ENCODE results near the gene SEC24C. TPM values are rescaled to one million over a fixed set of nuclear protein-coding genes. Genes with fewer than 3 reads are reported as not detected.

SEC24C gene
- total and polyA plus RNA-seq, 2 of the 13 experiments (the other 11 are each of a cell fraction or from before 2014, with no cell fraction given), result 63.1 to 66.4 TPM

DNA sequence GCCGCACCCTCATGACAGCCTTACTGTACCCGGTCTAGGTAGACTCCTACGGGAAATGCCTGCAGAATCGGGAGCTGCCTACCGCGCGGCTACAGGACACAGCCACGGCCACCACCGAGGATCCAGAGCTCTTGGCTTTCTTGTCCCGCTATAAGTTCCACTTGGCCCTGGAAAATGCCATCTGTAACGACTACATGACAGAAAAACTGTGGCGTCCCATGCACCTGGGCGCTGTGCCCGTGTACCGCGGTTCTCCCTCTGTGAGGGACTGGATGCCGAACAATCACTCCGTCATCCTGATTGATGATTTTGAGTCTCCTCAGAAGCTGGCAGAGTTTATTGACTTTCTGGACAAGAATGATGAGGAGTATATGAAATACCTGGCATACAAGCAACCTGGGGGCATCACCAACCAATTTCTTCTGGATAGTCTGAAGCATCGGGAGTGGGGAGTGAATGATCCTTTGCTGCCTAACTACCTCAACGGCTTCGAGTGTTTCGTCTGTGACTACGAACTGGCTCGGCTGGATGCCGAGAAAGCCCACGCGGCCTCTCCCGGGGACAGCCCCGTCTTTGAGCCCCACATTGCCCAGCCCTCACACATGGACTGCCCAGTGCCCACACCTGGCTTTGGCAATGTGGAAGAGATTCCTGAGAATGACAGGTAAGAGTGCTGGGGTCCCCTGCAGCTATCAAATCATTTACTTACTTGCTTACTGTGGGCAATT, 29.1 kb downstream of the SEC24C start:
- no peak for DNase-seq (ENCODE audit: low spot score)
- peak overlapping the region; percentile 77 for H3K27ac ChIP-seq (ENCODE audit: extremely low read length, insufficient read depth, low read length)
- CTCF ChIA-PET (ENCODE audit: low intra/inter-chr PET ratio, low total read pairs), result no interaction called here
- POLR2A ChIA-PET, result interaction anchor here (1.1 to 3.3 kb wide), 8 partner anchors 9 to 67 kb away, joined by 3 to 31 read pairs (median 5); partner anchors contain the start of gene CHCHD1
- H3K9me3 ChIP-seq (ENCODE audit: low read length), result no peaks in the 10 kb centered on the region
- H3K4me2 ChIP-seq (ENCODE audit: low read depth, low read length), result peak overlapping the region; percentile 95
- BruUV-seq (replicated peaks), result TSS peak; percentile 34
- H3K4me1 ChIP-seq (ENCODE audit: insufficient read depth, low read length), result peaks cover 22% of the 10 kb centered on the region
- H3K9ac ChIP-seq (ENCODE audit: insufficient read depth, low read depth, low read length), result peak overlapping the region; percentile 80
- peaks cover 39% of the 10 kb centered on the region for H3K79me2 ChIP-seq (ENCODE audit: insufficient read depth, low read length)
- peaks cover 13 to 42% of the 10 kb centered on the region in 2 experiments for H3K36me3 ChIP-seq (replicated peaks in 1 of 2; ENCODE audit: control insufficient read depth in 1 of 2, insufficient read depth in 2 of 2, low read length in 2 of 2)
- H3K27me3 ChIP-seq (ENCODE audit: control insufficient read depth in 1 of 2, insufficient read depth in 2 of 2, low read length in 2 of 2), result no peaks in the 10 kb centered on the region; a peak in 1 of 5 replicates
- peak; percentile 2; the same call in 2 of the 3 replicates for ATAC-seq
- intact Hi-C loops (cut with micrococcal nuclease; ENCODE audit: unreplicated experiment), result loop anchor here (5.0 kb wide), 1 partner anchor 104 kb away; no protein-coding TSS in a partner anchor
- no peak overlapping the region for H2AFZ ChIP-seq (ENCODE audit: low read length)
- 20% methylated on average over 1 of the region's 29 CpGs for WGBS (ENCODE audit: low lambda C conversion rate)
- in situ Hi-C loops (cut with HindIII; ENCODE audit: extremely low pct_ligation_motif_present, low pct_unique_long_range_greater_than_20kb), result no loop called here
- no peak for FAIRE-seq
- H3K4me3 ChIP-seq (replicated peaks in 1 of 3; ENCODE audit: insufficient read depth in 1 of 3, low read depth in 2 of 3, low read length in 3 of 3), result peak overlapping the region; percentile 68 to 84 (median 77)
- H4K20me1 ChIP-seq (ENCODE audit: insufficient read depth, low read length), result peaks cover 7% of the 10 kb centered on the region; the same call in 1 of the 2 replicates
- TF ChIP-seq RARA (CRISPR knock-in tag; IDR thresholded peaks at IDR 0.05), result no peak; the same call in 1 of the 2 replicates
- no peak for TF ChIP-seq ZNF773 (CRISPR knock-in tag; IDR thresholded peaks at IDR 0.05; ENCODE audit: borderline replicate concordance)
- TF ChIP-seq, protein P1, sequence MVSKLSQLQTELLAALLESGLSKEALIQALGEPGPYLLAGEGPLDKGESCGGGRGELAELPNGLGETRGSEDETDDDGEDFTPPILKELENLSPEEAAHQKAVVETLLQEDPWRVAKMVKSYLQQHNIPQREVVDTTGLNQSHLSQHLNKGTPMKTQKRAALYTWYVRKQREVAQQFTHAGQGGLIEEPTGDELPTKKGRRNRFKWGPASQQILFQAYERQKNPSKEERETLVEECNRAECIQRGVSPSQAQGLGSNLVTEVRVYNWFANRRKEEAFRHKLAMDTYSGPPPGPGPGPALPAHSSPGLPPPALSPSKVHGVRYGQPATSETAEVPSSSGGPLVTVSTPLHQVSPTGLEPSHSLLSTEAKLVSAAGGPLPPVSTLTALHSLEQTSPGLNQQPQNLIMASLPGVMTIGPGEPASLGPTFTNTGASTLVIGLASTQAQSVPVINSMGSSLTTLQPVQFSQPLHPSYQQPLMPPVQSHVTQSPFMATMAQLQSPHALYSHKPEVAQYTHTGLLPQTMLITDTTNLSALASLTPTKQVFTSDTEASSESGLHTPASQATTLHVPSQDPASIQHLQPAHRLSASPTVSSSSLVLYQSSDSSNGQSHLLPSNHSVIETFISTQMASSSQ (IDR thresholded peaks at IDR 0.05; ENCODE audit: low read depth), result no peak
- TF ChIP-seq, protein P1 (CRISPR knock-in tag; IDR thresholded peaks at IDR 0.05; ENCODE audit: borderline replicate concordance), result no peak
- TF ChIP-seq, protein P2, sequence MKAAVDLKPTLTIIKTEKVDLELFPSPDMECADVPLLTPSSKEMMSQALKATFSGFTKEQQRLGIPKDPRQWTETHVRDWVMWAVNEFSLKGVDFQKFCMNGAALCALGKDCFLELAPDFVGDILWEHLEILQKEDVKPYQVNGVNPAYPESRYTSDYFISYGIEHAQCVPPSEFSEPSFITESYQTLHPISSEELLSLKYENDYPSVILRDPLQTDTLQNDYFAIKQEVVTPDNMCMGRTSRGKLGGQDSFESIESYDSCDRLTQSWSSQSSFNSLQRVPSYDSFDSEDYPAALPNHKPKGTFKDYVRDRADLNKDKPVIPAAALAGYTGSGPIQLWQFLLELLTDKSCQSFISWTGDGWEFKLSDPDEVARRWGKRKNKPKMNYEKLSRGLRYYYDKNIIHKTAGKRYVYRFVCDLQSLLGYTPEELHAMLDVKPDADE (CRISPR knock-in tag; IDR thresholded peaks at IDR 0.05), result no peak
- TF ChIP-seq ZSCAN30 (CRISPR knock-in tag; IDR thresholded peaks at IDR 0.05), result no peak
- no peak for TF ChIP-seq NFRKB (IDR thresholded peaks at IDR 0.05)
- TF ChIP-seq, protein P3, sequence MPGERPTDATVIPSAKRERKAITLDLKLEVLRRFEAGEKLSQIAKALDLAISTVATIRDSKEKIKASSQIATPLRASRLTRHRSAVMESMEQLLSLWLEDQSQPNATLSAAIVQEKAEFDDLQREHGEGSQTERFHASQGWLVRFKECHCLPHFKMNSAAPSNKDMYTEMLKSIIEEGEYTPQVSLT (CRISPR knock-in tag; IDR thresholded peaks at IDR 0.05; ENCODE audit: borderline replicate concordance, low read depth), result no peak
- TF ChIP-seq NRL (CRISPR knock-in tag; IDR thresholded peaks at IDR 0.05; ENCODE audit: borderline replicate concordance), result 0 out of 2 replicates have a peak, but pooled peaks have one; percentile 34
- TF ChIP-seq ZNF235 (CRISPR knock-in tag; IDR thresholded peaks at IDR 0.05; ENCODE audit: borderline replicate concordance), result no peak
- TF ChIP-seq ZFX (CRISPR knock-in tag; IDR thresholded peaks at IDR 0.05; ENCODE audit: low read depth), result peak; percentile 20; the same call in 1 of the 2 replicates
- no peak for TF ChIP-seq CCDC6 (CRISPR knock-in tag; IDR thresholded peaks at IDR 0.05)
- no peak for TF ChIP-seq ZFP91 (CRISPR knock-in tag; IDR thresholded peaks at IDR 0.05; ENCODE audit: borderline replicate concordance)
- TF ChIP-seq NFYB (CRISPR knock-in tag; IDR thresholded peaks at IDR 0.05), result no peak
- no peak for TF ChIP-seq SOX6 (IDR thresholded peaks at IDR 0.05)
- TF ChIP-seq SOX6 (CRISPR knock-in tag; IDR thresholded peaks at IDR 0.05), result no peak
- TF ChIP-seq ZNF12 (CRISPR knock-in tag; IDR thresholded peaks at IDR 0.05), result no peak

Data from HepG2 (cell line).